HCT116 (cell line): ENCODE data around the gene TMC1. TPM values are rescaled to one million over a fixed set of nuclear protein-coding genes. Genes with fewer than 3 reads are reported as not detected.

ENCODE experiments used
- ATAC-seq: fragments of 200-7000 bp; cut with Tn5 transposase; 2 replicates; pipeline ENCODE4 v1.9.1; 2020; ENCODE audit warnings: mild to moderate bottlenecking, moderate library complexity
- BruUV-seq: library from RNA; stranded (reverse); fragments of 400-500 nt; replicated peaks from 2 replicates; lab custom pipeline; 2021; lab: Mats Ljungman, UMichigan
- CTCF ChIA-PET: fragments of 300-600 bp; sonication (Branson Sonifier 250); formaldehyde crosslinking; loops from one replicate; lab custom pipeline; 2021; ENCODE audit warnings: antibody characterized with exemption; lab: Charles Lee
- POLR2A ChIA-PET: fragments of 300-600, 350-600 bp; sonication (Branson Sonifier 250); formaldehyde crosslinking; loops from one replicate; lab custom pipeline; 2021; ENCODE audit warnings: antibody characterized with exemption; lab: Charles Lee
- RAD21 ChIA-PET, 2 experiments: fragments of 300-600 bp; sonication (Branson Sonifier 250); formaldehyde crosslinking; loops; one replicate each; lab custom pipeline; 2023; ENCODE audit warnings: low total read pairs in 2 of 2; ENCODE audit not compliant: uncharacterized antibody in 2 of 2, unreplicated experiment in 2 of 2, low non-redundant PET in 1 of 2; lab: Charles Lee
- DNase-seq: peaks from one replicate; pipeline ENCODE4 v3.0.0-alpha.2; 2010; ENCODE audit warnings: low read depth, low spot score
- H2AFZ ChIP-seq: fragments of 200-600 bp; shearing (Covaris generic), sonication (generic); 2 replicates; pipeline ENCODE4 v1.6.1; 2017; ENCODE audit warnings: low read depth, mixed run types, mixed read lengths, antibody characterized with exemption, low read length; ENCODE audit not compliant: poor library complexity, severe bottlenecking
- H3K27ac ChIP-seq: 2 replicates; pipeline ENCODE4 v1.5.1; 2012; ENCODE audit warnings: low read depth, low read length
- H3K27me3 ChIP-seq: fragments of 200-600 bp; sonication (generic); 2 replicates; pipeline ENCODE4 v1.6.1; 2016; ENCODE audit warnings: mixed run types, low read length, mixed read lengths; ENCODE audit not compliant: insufficient read depth
- H3K36me3 ChIP-seq, 2 experiments: fragments of 200-500 bp in 1 of 2; fragments of 200-600 bp in 1 of 2; sonication (Bioruptor generic) in 1 of 2; sonication (generic) in 1 of 2; 2 replicates each; pipeline versions ENCODE4 v1.5.1 to v1.6.1; 2014 to 2016; ENCODE audit warnings: low read length in 2 of 2, inconsistent platforms in 1 of 2, mixed read lengths in 1 of 2, mixed run types in 1 of 2; ENCODE audit not compliant: insufficient read depth in 2 of 2, control insufficient read depth in 1 of 2
- H3K4me1 ChIP-seq, 2 experiments: fragments of 200-600 bp in 1 of 2; sonication (generic) in 1 of 2; 2 replicates each; pipeline versions ENCODE4 v1.5.1 to v1.6.1; 2012 to 2017; ENCODE audit warnings: low read length in 2 of 2, inconsistent platforms in 1 of 2, mild to moderate bottlenecking in 1 of 2, mixed read lengths in 1 of 2, mixed run types in 1 of 2, moderate library complexity in 1 of 2; ENCODE audit not compliant: insufficient read depth in 2 of 2, control insufficient read depth in 1 of 2
- H3K4me2 ChIP-seq: fragments of 200-600 bp; sonication (generic); 2 replicates; pipeline ENCODE4 v1.6.1; 2017; ENCODE audit warnings: mixed run types, low read length, mixed read lengths
- H3K4me3 ChIP-seq, 2 experiments: fragments of 200-600 bp in 1 of 2; sonication (generic) in 1 of 2; replicated peaks in 1 of 2; 2 replicates each; pipeline ENCODE4 v1.5.1; 2011 to 2016; ENCODE audit warnings: low read length in 2 of 2, control low read depth in 1 of 2, low read depth in 1 of 2, mild to moderate bottlenecking in 1 of 2, mixed read lengths in 1 of 2, mixed run types in 1 of 2
- H3K79me2 ChIP-seq: fragments of 200-600 bp; sonication (generic); 2 replicates; pipeline ENCODE4 v1.6.1; 2017; ENCODE audit warnings: mild to moderate bottlenecking, mixed run types, low read length, moderate library complexity, mixed read lengths; ENCODE audit not compliant: insufficient read depth
- H3K9ac ChIP-seq: fragments of 200-600 bp; sonication (generic); 2 replicates; pipeline ENCODE4 v1.6.1; 2016; ENCODE audit warnings: low read length, mixed read lengths
- H3K9me2 ChIP-seq: fragments of 200-600 bp; sonication (generic), shearing (Covaris generic); 2 replicates; pipeline ENCODE4 v1.6.1; 2017; ENCODE audit warnings: mixed run types, mild to moderate bottlenecking, moderate library complexity; ENCODE audit not compliant: insufficient read depth
- H3K9me3 ChIP-seq, 2 experiments: fragments of 200-500 bp in 1 of 2; fragments of 200-600 bp in 1 of 2; sonication (Bioruptor generic) in 1 of 2; sonication (generic) in 1 of 2; 2 replicates each; pipeline ENCODE4 v1.6.1; 2014 to 2017; ENCODE audit warnings: low read length in 2 of 2, mixed read lengths in 2 of 2, inconsistent platforms in 1 of 2, low read depth in 1 of 2, mild to moderate bottlenecking in 1 of 2, mixed run types in 1 of 2, moderate library complexity in 1 of 2; ENCODE audit not compliant: control insufficient read depth in 1 of 2, insufficient read depth in 1 of 2
- H4K20me1 ChIP-seq: fragments of 200-600 bp; sonication (generic), shearing (Covaris generic); 2 replicates; pipeline ENCODE4 v1.6.1; 2017; ENCODE audit warnings: mixed run types, mild to moderate bottlenecking, moderate library complexity; ENCODE audit not compliant: insufficient read depth
- ATF3 ChIP-seq: IDR thresholded peaks from 2 replicates; pipeline ENCODE4 v1.6.1; 2012
- CEBPB ChIP-seq: IDR thresholded peaks from 2 replicates; pipeline ENCODE4 v1.6.1; 2012; ENCODE audit warnings: low read depth
- EGR1 ChIP-seq: IDR thresholded peaks from 2 replicates; pipeline ENCODE4 v1.6.1; 2012; ENCODE audit warnings: low read depth
- ELF1 ChIP-seq: IDR thresholded peaks from 2 replicates; pipeline ENCODE4 v1.6.1; 2012; ENCODE audit warnings: low read depth, borderline replicate concordance
- FOSL1 ChIP-seq: IDR thresholded peaks from 2 replicates; pipeline ENCODE4 v1.6.1; 2012; ENCODE audit warnings: low read depth
- JUND ChIP-seq: IDR thresholded peaks from 2 replicates; pipeline ENCODE4 v1.6.1; 2012
- POLR2A ChIP-seq: IDR thresholded peaks from 2 replicates; pipeline ENCODE4 v1.7.0; 2011; ENCODE audit warnings: borderline replicate concordance; ENCODE audit not compliant: insufficient read depth, insufficient read length; ENCODE audit errors: extremely low read depth
- RAD21 ChIP-seq: IDR thresholded peaks from 2 replicates; pipeline ENCODE4 v1.6.1; 2012; ENCODE audit warnings: low read depth, mild to moderate bottlenecking
- SIN3A ChIP-seq: IDR thresholded peaks from 2 replicates; pipeline ENCODE4 v1.6.1; 2012; ENCODE audit warnings: low read depth
- SP1 ChIP-seq: IDR thresholded peaks from 2 replicates; pipeline ENCODE4 v1.6.1; 2012; ENCODE audit warnings: low read depth
- SRF ChIP-seq: IDR thresholded peaks from 2 replicates; pipeline ENCODE4 v1.6.1; 2012; ENCODE audit warnings: low read depth
- YY1 ChIP-seq: IDR thresholded peaks from 2 replicates; pipeline ENCODE4 v1.6.1; 2011; ENCODE audit warnings: low read length, low read depth, moderate library complexity, mild to moderate bottlenecking; ENCODE audit not compliant: insufficient replicate concordance; ENCODE audit errors: extremely low read depth
- ZNF274 ChIP-seq: fragments of 200-500 bp; sonication (Bioruptor generic); IDR thresholded peaks from 2 replicates; pipeline ENCODE4 v1.6.1; 2014; ENCODE audit warnings: mild to moderate bottlenecking, low read depth, low read length, inconsistent platforms
- intact Hi-C: fragments of 100-400 bp; cut with micrococcal nuclease; formaldehyde crosslinking; loops from 2 replicates; pipeline ENCODE4 v1.10.0; 2022
- total RNA-seq: library from RNA; stranded (reverse); gene quantifications from one replicate; pipeline ENCODE4 v1.2.1, GENCODE V29; 2021; ENCODE audit not compliant: unreplicated experiment
- TF ChIP-seq, protein P1 (sequence below): IDR thresholded peaks from 2 replicates; pipeline ENCODE4 v1.6.1; 2012; ENCODE audit warnings: low read depth
- TF ChIP-seq, protein P2 (sequence below): IDR thresholded peaks from 2 replicates; pipeline ENCODE4 v1.6.1; 2011; ENCODE audit warnings: mild to moderate bottlenecking, low read length, moderate library complexity; ENCODE audit not compliant: insufficient replicate concordance; ENCODE audit errors: extremely low read depth
- TF ChIP-seq, protein P3 (sequence below): IDR thresholded peaks from 2 replicates; pipeline ENCODE4 v1.6.1; 2012

TMC1 gene
- total RNA-seq, 1 experiment from 2014 or later: 0.57 TPM

DNA sequence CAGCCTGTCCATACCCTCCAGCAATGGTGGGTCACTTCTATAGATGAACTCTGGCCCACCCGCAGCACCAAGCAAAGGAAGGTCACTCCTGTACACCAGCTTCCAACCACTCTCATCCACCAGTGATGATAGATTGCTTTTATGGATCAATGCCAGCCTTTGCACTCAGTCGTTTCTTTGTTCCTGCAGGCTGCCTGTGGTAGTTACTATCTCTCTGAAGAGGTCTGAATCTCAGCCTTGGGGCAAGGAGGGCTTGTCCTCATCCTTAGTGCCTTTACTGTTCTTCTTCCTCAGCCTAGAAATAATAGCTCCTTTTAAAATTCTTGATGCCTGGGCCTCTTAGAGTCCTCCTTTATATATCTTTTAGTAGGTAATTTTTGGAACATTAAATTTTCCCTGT is 100.8 kb downstream of the TMC1 start:
- Histone ChIP-seq H3K79me2 (no peaks in the 10 kb centered on the region), H4K20me1 (no peaks in the 10 kb centered on the region), H3K9ac (no peak overlapping the region), H3K4me2 (no peak overlapping the region), H3K27me3 (no peaks in the 10 kb centered on the region), H3K4me3 (no peak overlapping the region), H2AFZ (no peak overlapping the region), H3K9me3 (no peaks in the 10 kb centered on the region), H3K36me3 (no peaks in the 10 kb centered on the region), H3K27ac (no peak overlapping the region), H3K4me1 (no peaks in the 10 kb centered on the region), H3K9me2 (no peaks in the 10 kb centered on the region)
- ATAC-seq: no peak
- DNase-seq: no peak
- CTCF ChIA-PET: no interaction called here
- no TSS peak for BruUV-seq
- RAD21 ChIA-PET: no interaction called here
- intact Hi-C loops: no loop called here
- POLR2A ChIA-PET: no interaction called here
- TF ChIP-seq, protein P1, sequence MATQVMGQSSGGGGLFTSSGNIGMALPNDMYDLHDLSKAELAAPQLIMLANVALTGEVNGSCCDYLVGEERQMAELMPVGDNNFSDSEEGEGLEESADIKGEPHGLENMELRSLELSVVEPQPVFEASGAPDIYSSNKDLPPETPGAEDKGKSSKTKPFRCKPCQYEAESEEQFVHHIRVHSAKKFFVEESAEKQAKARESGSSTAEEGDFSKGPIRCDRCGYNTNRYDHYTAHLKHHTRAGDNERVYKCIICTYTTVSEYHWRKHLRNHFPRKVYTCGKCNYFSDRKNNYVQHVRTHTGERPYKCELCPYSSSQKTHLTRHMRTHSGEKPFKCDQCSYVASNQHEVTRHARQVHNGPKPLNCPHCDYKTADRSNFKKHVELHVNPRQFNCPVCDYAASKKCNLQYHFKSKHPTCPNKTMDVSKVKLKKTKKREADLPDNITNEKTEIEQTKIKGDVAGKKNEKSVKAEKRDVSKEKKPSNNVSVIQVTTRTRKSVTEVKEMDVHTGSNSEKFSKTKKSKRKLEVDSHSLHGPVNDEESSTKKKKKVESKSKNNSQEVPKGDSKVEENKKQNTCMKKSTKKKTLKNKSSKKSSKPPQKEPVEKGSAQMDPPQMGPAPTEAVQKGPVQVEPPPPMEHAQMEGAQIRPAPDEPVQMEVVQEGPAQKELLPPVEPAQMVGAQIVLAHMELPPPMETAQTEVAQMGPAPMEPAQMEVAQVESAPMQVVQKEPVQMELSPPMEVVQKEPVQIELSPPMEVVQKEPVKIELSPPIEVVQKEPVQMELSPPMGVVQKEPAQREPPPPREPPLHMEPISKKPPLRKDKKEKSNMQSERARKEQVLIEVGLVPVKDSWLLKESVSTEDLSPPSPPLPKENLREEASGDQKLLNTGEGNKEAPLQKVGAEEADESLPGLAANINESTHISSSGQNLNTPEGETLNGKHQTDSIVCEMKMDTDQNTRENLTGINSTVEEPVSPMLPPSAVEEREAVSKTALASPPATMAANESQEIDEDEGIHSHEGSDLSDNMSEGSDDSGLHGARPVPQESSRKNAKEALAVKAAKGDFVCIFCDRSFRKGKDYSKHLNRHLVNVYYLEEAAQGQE: no peak
- TF ChIP-seq ELF1: no peak
- TF ChIP-seq EGR1: no peak
- TF ChIP-seq FOSL1: no peak
- TF ChIP-seq POLR2A: no peak
- TF ChIP-seq SIN3A: no peak
- TF ChIP-seq SRF: no peak
- no peak for TF ChIP-seq CEBPB
- no peak for TF ChIP-seq SP1
- no peak for TF ChIP-seq RAD21
- no peak for TF ChIP-seq JUND
- TF ChIP-seq YY1: no peak
- no peak for TF ChIP-seq ATF3
- TF ChIP-seq, protein P2, sequence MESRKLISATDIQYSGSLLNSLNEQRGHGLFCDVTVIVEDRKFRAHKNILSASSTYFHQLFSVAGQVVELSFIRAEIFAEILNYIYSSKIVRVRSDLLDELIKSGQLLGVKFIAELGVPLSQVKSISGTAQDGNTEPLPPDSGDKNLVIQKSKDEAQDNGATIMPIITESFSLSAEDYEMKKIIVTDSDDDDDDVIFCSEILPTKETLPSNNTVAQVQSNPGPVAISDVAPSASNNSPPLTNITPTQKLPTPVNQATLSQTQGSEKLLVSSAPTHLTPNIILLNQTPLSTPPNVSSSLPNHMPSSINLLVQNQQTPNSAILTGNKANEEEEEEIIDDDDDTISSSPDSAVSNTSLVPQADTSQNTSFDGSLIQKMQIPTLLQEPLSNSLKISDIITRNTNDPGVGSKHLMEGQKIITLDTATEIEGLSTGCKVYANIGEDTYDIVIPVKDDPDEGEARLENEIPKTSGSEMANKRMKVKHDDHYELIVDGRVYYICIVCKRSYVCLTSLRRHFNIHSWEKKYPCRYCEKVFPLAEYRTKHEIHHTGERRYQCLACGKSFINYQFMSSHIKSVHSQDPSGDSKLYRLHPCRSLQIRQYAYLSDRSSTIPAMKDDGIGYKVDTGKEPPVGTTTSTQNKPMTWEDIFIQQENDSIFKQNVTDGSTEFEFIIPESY: no peak
- TF ChIP-seq, protein P3, sequence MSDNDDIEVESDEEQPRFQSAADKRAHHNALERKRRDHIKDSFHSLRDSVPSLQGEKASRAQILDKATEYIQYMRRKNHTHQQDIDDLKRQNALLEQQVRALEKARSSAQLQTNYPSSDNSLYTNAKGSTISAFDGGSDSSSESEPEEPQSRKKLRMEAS: no peak
- TF ChIP-seq ZNF274: no peak
